GM18502 (cell line): ENCODE measurements around the gene APBA2.
"Not testable (repeated sequence)": the region's sequence is repeated elsewhere in the genome, so short reads cannot be mapped to it uniquely, and the experiment has no call there.

ENCODE experiments used
- ATAC-seq: cut with Tn5 transposase; IDR thresholded peaks from one replicate; pipeline ENCODE4 v1.9.1; 2021; ENCODE audit warnings: mild to moderate bottlenecking; ENCODE audit not compliant: unreplicated experiment, poor library complexity

Gene APBA2

DNA sequence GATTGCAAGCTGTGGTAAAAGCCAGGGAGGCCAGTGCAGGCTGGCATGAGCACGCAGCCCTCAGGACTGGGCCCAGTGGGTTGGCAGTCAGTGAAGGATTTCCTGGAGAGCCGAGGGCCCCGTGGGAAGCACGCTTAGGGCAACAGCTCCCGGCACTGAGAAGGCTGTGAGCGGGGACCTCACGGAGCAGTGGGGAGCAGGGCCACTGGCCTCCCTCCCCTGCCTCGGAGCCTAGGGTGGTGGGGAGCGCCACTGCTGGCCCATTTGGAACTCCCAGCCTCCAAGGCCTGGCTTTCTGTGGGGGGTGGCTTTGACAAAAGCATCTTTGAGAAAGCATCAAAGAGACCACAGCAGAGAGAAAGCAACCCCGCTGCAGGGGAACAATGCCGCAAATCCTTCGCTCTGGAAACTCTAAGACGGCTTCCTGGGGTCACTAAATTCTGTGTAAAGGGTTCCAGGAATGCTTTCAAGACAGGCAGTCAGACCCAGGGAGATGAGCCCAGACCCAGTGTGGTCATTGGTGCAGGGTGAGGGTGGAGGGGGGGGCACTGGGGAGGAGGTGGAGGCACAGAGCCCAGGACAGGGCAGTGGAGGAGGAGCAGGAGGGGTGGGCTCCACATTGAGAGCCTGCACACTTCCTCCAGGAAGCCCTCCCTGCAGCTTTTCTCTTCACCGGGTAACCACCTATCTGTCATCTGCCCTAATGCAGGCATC is 9.5 kb upstream of the APBA2 start:
- ATAC-seq = no peak

DNA sequence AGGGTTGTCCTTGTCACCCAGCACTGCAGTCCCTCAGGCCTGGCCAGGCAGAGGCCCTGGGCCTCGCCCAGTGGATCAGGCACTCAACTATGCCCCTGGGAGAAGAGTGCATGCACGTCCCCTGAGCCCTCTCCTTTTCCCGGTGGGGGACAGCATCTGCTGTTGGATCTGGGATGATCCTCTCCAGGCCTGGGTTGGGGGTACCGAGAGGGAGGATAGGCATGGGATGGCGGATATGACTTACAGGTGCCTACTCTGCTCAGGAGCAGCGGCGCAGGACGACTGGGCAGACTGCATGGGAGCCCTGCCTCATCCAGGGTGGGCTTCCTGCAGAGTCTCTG is 9.0 kb upstream of the APBA2 start:
- no peak for ATAC-seq

DNA sequence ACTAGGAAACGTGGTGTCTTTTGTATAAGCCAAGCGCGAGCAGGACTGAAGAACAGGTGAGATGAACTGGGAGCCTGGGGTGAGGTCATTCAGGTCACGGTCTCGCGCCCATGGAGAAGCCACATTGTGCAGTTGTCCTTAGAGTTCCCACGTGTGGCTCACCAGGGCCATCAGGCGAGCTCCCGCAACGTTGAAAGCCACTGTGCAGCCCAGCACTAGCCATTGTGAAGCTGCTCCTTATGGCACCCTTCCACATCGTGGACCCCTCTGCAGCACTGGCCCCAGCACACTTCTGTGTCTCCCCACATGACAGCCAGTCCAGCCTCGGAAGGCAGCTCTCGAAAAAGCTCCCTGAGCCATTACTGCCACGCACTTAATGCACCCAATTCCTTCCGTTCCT is 7.6 kb upstream of the APBA2 start:
- no peak for ATAC-seq

DNA sequence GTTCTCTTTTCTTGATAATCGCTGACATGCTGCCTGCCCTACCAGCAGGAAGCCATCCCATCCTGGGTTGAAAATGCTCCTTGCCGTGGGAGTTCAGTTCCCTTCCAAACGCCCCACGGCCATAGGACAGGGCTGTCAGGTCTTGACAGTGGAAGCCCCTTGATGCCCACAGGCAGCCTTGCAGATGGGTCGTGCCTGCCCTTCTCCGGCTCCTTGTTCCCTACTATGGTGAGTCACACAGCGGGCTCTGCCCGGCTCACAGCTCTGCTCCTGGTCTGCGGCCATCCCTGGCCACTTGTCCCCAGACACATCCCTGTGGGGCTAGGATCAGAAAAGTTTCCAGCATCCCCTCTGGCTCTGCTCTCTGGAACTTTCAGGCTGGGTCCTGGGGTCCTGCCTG is 6.2 kb upstream of the APBA2 start:
- ATAC-seq = no peak

DNA sequence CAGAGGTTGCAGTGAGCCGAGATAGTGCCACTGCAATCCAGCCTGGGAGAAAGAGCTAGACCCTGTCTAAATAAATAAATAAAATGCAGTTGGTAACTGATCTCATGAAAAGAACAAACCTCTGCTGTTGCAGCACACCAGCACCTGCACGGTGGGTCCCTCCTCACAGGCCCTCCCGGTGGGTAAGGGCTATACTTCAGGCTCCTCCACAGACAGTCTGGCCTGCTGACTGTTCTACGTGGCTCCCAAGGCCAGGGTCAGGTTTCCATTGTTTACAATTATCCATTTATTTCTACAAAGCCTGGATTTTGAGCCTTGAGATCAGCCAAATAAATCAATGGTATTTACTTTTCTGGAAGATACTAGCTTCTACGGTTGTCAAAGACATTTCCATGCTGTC is 5.1 kb upstream of the APBA2 start:
- no peak for ATAC-seq

DNA sequence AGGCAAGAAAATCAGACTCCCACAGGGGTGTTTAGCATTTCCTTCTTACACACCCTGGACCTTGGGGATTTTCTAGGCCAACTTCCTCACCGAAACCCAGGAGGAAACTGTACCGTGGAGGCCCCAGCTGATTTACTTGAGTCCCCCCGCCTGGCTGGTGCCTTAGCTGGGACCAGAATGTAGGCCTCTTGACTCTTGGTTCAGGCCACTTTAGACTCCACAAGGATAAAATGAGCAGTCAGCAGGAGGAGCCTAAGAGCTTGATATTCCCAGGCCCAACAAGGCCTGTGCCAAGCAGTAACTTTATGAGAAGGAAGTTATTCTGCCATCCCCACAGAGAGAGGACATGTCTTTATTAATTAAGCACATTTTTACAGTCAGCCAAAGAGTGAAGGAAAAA is 4.6 kb upstream of the APBA2 start:
- no peak for ATAC-seq

DNA sequence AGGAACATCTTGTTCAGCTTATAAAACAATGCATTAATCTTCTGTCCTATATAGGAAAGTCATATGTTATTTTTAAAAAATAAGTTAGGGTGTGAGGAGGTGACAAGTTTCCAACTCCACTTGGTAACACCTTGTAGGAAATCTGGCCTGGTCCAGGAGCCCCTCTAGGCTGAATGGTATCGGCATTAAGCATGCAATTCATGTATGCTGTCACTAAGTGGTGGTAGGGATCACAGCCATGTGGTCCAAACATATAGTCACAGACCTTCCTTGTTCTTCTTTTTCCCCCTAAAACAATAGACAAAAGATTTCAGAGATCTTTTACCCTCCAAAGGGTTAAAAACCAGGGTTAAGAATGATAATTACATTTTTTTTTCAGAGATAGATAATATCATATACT is 4.2 kb upstream of the APBA2 start:
- ATAC-seq = no peak

DNA sequence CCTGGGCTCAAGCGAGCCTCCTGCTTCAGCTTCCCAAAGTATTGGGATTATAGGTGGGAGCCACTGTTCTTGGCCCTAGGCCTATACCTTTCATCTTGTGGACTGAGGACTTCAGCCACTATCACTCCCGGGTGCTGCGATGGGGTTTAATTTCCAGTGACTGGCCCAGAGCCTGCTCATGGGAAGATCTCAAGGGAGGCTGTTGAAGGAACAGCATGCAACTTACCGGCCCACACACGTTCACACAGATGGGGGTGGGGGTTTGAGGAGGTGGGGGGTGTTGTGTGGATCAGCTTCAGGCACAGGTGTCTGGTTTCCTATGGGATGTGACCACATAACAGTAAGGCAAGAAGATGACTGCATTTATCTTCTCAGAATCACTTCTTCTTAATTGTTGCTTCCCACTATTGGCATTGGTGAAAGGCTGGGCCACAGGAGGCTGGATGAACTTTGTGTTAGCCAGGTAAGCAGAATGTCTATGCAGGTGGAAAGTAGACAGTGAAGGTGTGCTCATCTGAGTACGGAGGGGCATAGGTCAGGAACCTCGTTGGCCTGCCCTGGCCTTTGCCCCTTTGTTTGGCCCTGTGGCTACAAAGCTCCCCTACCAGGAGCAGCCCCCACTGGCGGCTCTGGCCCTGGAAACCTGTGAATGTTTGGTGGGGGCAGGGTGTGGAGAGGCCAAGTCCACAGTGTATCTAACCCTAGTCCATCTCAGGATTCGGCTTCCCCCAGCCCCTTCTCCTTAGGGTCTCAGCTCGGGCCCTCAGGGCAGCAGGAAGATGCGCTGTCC is 1.4 kb upstream of the APBA2 start:
- no peak for ATAC-seq

DNA sequence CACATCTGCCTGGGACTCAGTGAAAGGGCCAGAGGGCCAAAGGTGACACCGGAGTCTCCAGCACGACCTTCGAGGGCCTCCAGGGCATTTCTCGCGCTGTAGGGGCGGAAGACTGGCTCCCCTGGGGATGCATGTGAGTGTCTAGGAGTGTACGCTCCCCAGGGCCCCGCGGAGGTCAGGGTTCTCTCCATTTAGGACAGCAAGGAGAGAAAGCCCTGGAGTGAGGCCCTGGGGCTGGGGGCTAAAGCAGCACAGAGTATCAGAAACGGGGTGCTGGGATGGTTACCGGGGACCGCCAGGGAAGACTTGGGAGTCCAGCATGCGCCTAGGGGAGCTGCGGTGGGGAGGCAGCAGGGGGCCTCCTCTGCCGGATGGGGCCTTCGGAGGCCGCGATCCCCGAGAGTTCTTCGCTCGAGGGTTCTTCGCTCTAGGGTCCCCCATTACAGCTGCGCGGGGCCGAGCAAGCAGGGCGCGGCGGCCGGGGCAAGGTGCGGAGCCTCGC is 595 bp upstream of the APBA2 start:
- ATAC-seq = no peak

DNA sequence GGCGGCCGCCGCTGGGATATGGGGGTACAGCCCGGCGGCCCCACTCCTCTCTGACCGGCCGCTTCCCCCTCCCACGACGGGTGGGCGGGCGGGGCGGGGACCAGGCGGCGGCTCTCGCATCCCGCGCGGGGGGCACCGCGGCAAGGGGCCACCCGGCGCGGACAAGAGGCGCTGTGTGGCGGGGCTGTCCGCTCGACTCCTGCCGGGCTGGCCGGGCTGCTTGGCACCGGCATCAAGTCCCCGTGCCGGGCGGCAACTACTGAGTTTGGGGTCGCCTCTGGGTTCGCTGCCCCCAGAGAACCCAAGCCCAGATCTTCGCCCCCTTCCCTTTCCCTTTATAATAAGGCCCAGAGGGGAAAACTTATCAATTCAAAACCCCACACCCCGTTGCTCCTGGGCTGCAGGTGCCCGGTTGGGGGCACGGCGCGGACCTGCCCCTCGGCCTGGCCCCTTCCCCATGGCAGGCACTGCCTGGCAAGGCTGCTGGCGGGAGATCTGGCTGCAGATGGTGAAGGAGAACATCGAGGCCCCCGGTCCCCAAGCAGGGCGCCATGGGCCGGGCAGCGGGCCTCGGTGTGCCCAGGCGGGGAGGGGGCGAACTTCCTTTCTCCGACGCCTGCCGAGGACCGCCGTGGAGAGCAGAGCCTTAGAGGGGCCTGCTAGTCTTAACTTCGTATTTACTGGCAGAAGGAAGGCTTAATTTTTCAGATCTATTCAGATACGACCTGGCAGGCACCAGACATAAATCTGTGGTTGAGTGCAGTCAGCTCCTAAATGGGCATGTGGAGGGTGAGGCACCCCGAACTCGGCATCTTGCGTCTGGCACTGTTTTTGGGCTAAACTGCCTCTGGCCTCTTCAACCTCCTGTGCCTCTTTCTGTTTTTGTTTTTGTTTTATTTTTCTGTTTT is 911 bp downstream of the APBA2 start:
- ATAC-seq = no peak

DNA sequence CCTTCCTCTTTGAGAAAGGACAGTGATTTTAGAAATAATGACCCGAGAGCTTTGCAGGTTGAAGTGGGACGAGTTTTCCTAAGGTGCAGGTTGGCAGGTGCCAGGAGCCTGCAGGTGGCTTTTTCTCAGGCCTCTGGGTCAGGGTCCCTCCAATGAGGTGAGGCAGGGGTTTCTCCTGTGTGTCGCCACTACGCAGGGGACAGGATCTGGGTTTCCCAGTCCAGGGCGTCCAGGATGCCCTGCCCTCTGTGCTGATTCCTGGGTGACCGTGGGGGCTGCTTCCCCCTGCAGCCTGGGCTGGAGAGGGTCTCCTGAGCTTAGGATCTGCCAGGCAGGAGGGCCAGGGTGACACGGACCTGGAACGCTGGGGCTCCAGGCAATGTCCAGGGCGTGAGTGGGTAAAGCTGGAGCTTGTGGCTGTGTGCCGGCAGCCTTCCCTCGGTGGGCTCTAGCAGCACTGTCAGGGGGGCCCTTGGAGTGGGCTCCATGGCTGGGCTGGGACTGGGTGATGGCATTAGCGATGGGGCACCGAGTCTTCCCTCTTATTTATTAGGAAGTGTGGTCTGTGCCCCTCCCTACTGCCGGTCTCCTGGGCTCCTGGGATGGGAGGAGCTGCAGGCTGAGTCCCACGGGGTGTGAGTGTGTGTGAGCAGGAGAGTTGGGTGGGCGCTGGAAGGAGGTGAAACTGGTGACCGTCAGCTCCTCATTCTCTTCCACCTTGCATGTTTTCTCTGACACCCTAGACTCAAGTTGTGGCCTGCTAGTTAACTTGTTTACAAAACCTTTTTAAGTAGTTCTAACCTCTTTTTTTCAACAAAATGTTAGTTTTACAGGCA is 1.8 kb downstream of the APBA2 start:
- no peak for ATAC-seq

DNA sequence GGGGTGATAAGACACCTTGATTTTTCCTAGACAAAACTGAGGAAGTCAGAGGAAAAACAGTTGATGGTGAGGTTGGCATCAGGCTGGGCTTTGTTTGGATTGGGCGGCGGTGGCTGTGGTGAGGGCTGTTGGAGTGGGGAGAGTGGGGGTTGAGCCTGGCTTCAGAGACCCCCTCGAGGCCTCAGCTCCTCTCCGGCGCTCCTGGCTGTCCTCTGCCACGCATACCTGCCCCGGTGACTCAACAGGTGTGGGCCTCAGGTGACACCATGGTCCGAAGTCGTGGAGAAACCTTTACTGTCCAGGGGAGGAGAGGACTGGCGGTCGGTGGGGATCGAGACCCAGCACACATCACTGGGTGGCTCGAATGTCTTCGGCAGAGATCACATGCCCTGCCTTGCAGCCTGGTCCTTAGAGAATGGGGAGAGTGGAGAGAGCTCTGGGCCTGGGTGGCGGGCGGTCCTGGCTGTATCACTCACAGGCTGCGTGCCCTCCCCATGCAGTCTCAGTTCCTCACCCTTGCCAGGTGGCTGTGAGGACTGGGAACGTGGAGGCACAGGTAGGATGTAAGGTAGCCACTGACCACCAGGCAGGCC is 2.6 kb downstream of the APBA2 start:
- ATAC-seq = no peak

DNA sequence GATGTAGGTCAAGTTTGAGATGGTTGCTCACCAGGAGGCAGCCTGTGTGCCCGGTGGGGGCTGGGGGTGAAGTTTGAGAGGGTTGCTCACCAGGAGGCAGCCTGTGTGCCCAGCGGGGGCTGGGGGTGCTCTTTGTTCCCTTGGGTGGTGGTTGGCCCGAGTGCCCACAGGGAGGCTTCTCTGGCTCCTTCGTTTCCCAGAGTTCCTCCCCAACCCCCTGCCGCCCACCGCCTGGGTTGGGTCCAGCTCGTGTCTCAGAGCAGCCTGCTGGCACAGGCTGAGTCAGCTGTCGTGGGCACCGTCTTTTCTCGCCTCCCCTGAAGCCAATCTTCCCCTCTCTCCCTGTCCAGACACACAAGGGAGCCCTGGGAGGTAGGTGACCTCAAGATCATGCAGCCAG is 3.1 kb downstream of the APBA2 start:
- no peak for ATAC-seq

DNA sequence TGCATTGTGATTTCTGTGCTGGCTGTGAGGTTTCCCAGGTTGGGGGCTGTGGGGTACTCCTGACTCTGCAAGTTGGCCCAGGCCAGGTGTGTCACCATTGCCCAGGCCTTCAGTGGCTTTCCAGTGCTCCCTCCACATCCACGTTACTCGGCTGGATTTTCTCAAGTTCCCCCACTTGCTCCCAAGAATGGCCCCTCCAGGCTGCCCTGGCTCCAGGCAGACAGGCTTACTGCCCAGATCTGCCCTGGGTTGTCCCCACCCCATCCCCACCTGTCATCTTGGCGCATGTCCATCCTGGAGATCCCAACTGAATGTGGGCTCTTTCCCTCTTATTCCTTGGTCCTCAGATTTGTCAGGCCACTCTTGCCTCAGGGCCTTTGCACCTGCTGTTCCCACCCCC is 3.6 kb downstream of the APBA2 start:
- no peak for ATAC-seq

DNA sequence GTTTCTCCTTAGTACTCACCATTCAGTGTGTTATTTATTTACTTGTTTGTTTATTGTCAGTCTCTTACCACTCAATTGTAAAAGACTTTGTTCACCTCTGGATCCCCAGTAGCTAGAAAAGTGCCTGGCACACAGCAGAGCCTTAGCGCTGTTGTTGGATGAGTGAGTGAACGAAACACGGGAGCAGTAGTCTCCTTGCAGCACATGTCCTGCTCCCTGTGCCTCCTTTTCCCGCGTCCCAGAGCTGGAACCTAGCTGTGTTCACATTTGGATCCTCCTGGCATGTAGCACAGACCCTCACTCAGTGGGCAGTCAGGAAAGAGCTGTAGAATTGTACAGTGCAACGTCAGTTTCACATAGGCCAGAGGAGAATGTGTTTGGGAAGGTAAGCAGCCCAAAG is 4.1 kb downstream of the APBA2 start:
- ATAC-seq = not testable (repeated sequence)

DNA sequence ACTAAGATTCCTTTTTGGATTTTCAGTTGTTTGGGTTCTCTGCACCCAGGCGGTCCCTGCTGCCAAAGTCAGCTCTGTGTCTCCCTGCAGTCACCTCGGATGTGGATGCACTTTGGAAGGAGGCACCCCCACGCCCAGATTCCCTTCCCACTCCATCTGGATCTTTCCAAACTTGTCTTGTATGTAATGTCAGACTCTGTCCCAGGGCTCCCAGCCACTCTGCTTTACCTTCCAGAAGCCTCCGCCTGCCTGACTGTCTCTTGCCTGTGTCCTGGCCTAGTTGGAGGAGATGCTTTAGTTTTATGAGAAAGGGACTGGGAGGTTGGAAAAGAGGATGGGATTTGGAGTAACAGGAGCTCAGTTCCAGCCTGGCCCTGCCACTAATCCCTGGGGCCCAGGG is 4.5 kb downstream of the APBA2 start:
- ATAC-seq = not testable (repeated sequence)

DNA sequence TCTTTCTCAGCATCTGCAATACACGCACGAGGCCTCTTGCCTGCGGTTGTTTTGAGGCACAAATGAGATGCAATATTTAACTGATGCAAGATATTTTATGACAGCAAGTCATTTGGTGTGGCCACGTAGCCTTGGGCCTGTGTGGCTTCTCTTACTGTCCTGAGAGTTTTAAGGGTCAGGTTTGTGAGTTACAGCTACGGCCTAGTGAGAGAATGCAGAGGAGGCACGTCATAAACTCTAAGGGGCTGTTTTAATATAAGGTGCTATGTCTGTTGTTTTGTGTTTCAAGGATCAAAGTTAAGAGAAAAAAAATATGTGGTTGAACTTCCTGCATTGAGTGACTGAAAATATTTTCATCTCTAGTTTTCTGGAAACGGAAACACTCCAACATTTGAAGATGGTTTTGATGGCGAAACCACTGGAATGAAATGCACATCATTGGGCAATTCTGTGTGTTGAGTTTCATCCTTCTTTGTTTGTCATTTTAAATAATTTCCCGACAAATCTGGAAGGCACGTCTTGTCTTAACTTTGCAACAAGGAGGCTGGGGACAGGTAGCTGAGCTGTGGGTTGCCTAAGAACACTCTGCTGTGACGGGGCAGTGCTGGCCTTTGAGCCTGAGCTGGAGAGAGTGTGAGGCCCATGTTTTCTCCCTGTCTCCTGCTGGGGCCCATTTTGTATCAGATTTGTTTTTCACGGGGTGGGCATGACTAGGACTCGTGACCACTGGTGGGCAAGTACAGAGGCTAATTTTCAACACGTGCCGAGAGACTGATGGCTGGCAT is 5.1 kb downstream of the APBA2 start:
- no peak for ATAC-seq

DNA sequence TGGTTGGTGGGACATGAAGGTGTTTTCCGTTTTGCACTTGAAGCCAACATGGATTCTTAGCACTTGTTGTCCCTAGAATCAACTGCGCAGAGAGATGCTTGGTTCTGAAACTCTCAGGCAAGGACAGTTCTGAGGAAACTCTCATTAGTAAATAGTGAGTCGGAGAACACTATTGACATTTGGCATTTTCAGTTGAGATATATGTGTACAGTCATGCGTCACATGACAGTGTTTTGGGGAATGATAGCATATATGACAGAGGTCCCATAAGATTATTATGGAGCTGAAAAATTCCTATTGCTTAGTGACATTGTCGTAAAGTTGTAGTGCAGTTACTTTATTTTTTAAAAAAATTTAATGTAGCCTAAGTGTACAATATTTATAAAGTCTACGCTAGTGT is 5.8 kb downstream of the APBA2 start:
- ATAC-seq = no peak
